AG09319 (cell line): ENCODE data around the gene GDPD1.
"Not testable (repeated sequence)": the region's sequence is repeated elsewhere in the genome, so short reads cannot be mapped to it uniquely, and the experiment has no call there.

Experiments used
- DNase-seq: peaks from one replicate; pipeline ENCODE4 v3.0.0-alpha.2; 2010; ENCODE audit warnings: low read depth; ENCODE audit errors: extremely low read depth
- CTCF ChIP-seq: IDR thresholded peaks from 2 replicates; pipeline ENCODE4 v1.5.1; 2011; ENCODE audit warnings: low read depth, mild to moderate bottlenecking, inconsistent platforms, low read length, moderate library complexity

The GDPD1 gene

GRCh38 chr17:59278406-59278805 is 58.1 kb downstream of the GDPD1 start:
- no peak for DNase-seq
- no peak for TF ChIP-seq CTCF

- no peak for TF ChIP-seq CTCF
- no peak for DNase-seq
These were observed 64.0 kb downstream of the GDPD1 start for GRCh38 chr17:59284317-59284716.

GRCh38 chr17:59287452-59287851 is 67.1 kb downstream of the GDPD1 start:
- DNase-seq: no peak
- no peak for TF ChIP-seq CTCF

GRCh38 chr17:59287891-59288290 is 67.6 kb downstream of the GDPD1 start:
- DNase-seq: no peak
- no peak for TF ChIP-seq CTCF

GRCh38 chr17:59289981-59290301 is 69.6 kb downstream of the GDPD1 start:
- no peak for DNase-seq

GRCh38 chr17:59290302-59290998 is 70.1 kb downstream of the GDPD1 start:
- DNase-seq: not testable (repeated sequence)

More at GRCh38 chr17:59289981-59290301, 69.6 kb downstream of the GDPD1 start:
- TF ChIP-seq CTCF: no peak

- no peak for DNase-seq
- no peak for TF ChIP-seq CTCF
These were observed 71.8 kb downstream of the GDPD1 start for GRCh38 chr17:59292174-59292523.

GRCh38 chr17:59296190-59296589 is 75.9 kb downstream of the GDPD1 start:
- no peak for DNase-seq
- no peak for TF ChIP-seq CTCF
